Ovary (tissue), 9 donors: ENCODE data around the gene EIF4E1B. TPM values are rescaled to one million over a fixed set of nuclear protein-coding genes. Genes with fewer than 3 reads are reported as not detected.
A peak's percentile ranks its signal among the peaks of the same experiment; 100 is the strongest.

Experiments used
- DNase-seq, 5 donors: peaks; one replicate each; pipeline ENCODE4 v3.0.0-alpha.2; 2019 to 2020
- H3K27ac ChIP-seq, 2 donors: fragments of 200-600 bp; one replicate each; pipeline versions ENCODE4 v1.5.1 to v1.8.0; 2019 to 2022
- H3K27me3 ChIP-seq: fragments of 200-600 bp; one replicate; pipeline ENCODE4 v1.8.0; 2022
- H3K36me3 ChIP-seq: fragments of 200-600 bp; sonication (generic); one replicate; pipeline ENCODE4 v1.5.1; 2019
- H3K4me1 ChIP-seq: one replicate; pipeline ENCODE4 v1.8.1; 2013; ENCODE audit warnings: mild to moderate bottlenecking, moderate library complexity; ENCODE audit not compliant: insufficient read depth
- H3K4me3 ChIP-seq: fragments of 200-600 bp; sonication (generic); one replicate; pipeline ENCODE4 v1.5.1; 2017
- H3K9me3 ChIP-seq, 2 donors: fragments of 200-600 bp in 1 of 2; sonication (generic) in 1 of 2; one replicate each; pipeline versions ENCODE4 v1.5.1 to v1.8.1; 2013 to 2019; ENCODE audit warnings: mild to moderate bottlenecking in 1 of 2, moderate library complexity in 1 of 2
- EP300 ChIP-seq: sonication (generic); formaldehyde crosslinking; IDR thresholded peaks from one replicate; pipeline ENCODE4 v1.6.1; 2017; ENCODE audit warnings: antibody characterized with exemption
- POLR2A ChIP-seq: fragments of 450-650 bp; IDR thresholded peaks from one replicate; pipeline ENCODE4 v1.6.1; 2017; ENCODE audit warnings: antibody characterized with exemption, mild to moderate bottlenecking, moderate library complexity
- WGBS, 3 donors: extraction: QIAGEN DNeasy Blood & Tissue Kit in 1 of 3; methylation state at CpG; one replicate each; pipeline versions ENCODE4 v1.1.5 to v1.1.7; 2013 to 2017; 5-methylcytosine and 5-hydroxymethylcytosine counted together
- intact Hi-C, 4 donors: fragments of 100-400 bp; cut with DNase I; formaldehyde crosslinking; loops; one replicate each; pipeline versions ENCODE4 v1.11.0 to v1.15.1; 2022 to 2023
- polyA plus RNA-seq, 2 donors: library from polyadenylated mRNA; stranded (reverse); fragments of 200-250 nt in 1 of 2; fragments of 350-450 nt in 1 of 2; fragmentation: Illumina TruSeq in 1 of 2; extraction: RNeasy Lipid Tissue Mini Kit (QIAGEN cat#74804) in 1 of 2; gene quantifications; one replicate each; pipeline ENCODE4 v1.2.3, GENCODE V29; 2013 to 2014
- total RNA-seq, 7 donors: library from RNA; depleted of rRNA in 2 of 7; stranded (reverse); fragments of >200 nt in 2 of 7; fragmentation: NEBNext Ultra II Directional in 3 of 7; extraction: Animal tissue kit (Norgen Biotek cat#: 25700) in 3 of 7; gene quantifications; one replicate each; pipeline versions ENCODE4 v1.1.0 to v1.2.4, GENCODE V29; 2016 to 2023
- TF ChIP-seq, protein P1 (sequence below), 3 donors: fragments of 450-650 bp in 2 of 3; fragments of 200-600 bp in 1 of 3; IDR thresholded peaks; one replicate each; pipeline versions ENCODE4 v1.5.1 to v1.8.0; 2016 to 2022; ENCODE audit warnings: antibody characterized with exemption in 3 of 3, mild to moderate bottlenecking in 1 of 3
- donor health status: DM: no; HTN: no; CAD: no; lungs with moderate emphysema.
- donor health status: DM: no; HTN: no; CAD: no.
- donor health status: Bipolar disorder and iron deficiency.
- donor health status: DM: yes; HTN: yes; CAD: no.
- donor health status: DM: no; HTN: no; CAD: no.
- donor health status: DM: yes; HTN: yes; CAD: no.

EIF4E1B gene
- total and polyA plus RNA-seq, 9 donors: 0.61 TPM; not detected in 8

DNA sequence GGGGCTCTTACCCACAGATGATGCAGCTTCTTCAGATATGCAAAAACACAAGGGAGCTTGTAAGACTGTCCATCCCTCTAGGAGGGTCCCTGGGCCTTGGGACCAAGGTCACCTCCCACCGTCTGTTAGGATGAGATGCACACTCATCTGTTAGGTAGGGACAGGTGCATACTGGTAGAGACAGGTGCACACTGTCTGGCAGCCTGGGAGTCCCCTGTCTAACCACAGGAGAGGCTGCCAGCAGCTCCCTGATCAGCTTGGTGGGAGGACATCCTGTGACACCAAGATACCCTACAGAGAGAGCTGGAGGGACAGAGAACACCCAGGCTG, 30.0 kb downstream of the EIF4E1B start:
- Histone ChIP-seq H3K9me3 (no peaks in the 10 kb centered on the region), H3K36me3 (no peaks in the 10 kb centered on the region), H3K4me1 (peaks cover 9% of the 10 kb centered on the region), H3K27ac (no peak overlapping the region), H3K27me3 (no peaks in the 10 kb centered on the region), H3K4me3 (no peak overlapping the region)
- no peak for DNase-seq
- intact Hi-C loops: loop anchor here in 1 of 4 donors (5.0 to 10.0 kb wide), 2 partner anchors 294 to 452 kb away; no protein-coding TSS in a partner anchor
- TF ChIP-seq POLR2A: no peak
- TF ChIP-seq, protein P1, sequence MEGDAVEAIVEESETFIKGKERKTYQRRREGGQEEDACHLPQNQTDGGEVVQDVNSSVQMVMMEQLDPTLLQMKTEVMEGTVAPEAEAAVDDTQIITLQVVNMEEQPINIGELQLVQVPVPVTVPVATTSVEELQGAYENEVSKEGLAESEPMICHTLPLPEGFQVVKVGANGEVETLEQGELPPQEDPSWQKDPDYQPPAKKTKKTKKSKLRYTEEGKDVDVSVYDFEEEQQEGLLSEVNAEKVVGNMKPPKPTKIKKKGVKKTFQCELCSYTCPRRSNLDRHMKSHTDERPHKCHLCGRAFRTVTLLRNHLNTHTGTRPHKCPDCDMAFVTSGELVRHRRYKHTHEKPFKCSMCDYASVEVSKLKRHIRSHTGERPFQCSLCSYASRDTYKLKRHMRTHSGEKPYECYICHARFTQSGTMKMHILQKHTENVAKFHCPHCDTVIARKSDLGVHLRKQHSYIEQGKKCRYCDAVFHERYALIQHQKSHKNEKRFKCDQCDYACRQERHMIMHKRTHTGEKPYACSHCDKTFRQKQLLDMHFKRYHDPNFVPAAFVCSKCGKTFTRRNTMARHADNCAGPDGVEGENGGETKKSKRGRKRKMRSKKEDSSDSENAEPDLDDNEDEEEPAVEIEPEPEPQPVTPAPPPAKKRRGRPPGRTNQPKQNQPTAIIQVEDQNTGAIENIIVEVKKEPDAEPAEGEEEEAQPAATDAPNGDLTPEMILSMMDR (IDR thresholded peaks at IDR 0.05): no peak
- TF ChIP-seq EP300: no peak
- WGBS, 3 donors: 12 to 31% (median 13%) methylated on average over 1 of the region's 1 CpG

DNA sequence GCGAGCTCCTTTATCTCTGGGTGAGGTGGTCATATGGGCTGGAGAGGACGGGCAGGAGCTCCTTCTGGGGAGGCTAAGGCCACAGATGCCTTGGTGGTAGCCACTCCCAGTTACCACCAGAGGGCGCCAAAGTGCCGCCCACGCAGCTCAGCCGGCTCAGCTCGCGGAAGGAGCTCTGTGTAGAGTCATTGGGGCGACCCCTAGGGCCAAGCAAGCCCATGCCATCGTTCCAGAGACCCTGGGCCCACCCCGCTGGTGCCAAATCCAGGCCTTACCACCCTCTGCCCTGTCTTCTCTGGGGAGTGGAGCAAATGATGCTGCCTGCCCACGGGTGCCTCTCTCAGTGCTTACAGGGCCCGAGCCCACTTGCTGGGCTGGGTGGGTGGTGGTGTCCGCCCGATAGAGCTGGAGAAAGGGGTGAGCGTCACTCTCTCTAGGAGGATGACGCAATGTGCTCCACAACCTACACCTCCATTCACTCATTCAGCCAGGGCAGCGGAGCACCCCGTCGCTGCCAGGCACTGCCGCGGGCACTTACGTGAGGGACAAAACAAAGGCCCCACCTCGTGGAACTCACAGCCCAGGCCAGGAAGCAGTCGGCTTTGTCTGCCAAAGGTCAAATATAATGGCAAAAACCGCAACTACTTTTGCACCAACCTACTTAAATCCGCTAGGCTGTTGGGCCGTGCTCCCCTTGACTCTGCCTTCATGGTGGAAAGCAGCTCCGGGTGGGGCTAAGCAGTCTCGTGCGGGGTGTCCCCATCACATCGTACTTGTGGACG, 30.6 kb downstream of the EIF4E1B start:
- no peaks in the 10 kb centered on the region for H3K9me3 ChIP-seq
- no peaks in the 10 kb centered on the region for H3K27me3 ChIP-seq
- DNase-seq: peak; percentile 63 to 84 (median 78)
- no peak for TF ChIP-seq EP300
- TF ChIP-seq, protein P1 (IDR thresholded peaks at IDR 0.05): peak; percentile 75 to 94 (median 77)
- no peak for TF ChIP-seq POLR2A
- peaks cover 9% of the 10 kb centered on the region for H3K4me1 ChIP-seq
- WGBS, 3 donors: 48 to 51% (median 50%) methylated on average over 33 of the region's 33 CpGs
- intact Hi-C loops: loop anchor here in 1 of 4 donors (5.0 to 10.0 kb wide), 2 partner anchors 294 to 451 kb away; no protein-coding TSS in a partner anchor
- no peak overlapping the region for H3K4me3 ChIP-seq
- no peaks in the 10 kb centered on the region for H3K36me3 ChIP-seq
- H3K27ac ChIP-seq: no peak overlapping the region

DNA sequence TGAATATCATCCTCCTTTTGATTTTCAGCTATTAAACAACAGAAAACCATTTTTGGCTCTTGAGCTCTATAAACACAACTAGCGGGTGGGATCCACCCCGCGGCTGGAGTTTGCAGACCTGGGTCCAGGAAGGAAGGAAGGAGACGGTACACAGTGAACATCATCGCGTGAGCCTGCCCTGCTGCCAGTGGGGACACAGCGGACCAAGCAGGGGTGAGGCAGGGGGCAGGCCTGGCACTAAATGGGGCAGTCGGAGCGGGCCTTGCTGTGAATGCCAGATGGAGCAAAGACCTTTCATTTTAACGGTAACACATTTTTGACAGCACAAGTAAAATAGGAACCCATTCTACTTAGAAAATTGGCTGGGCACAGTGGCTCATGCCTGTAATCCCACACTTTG, 31.2 kb downstream of the EIF4E1B start:
- TF ChIP-seq EP300: no peak
- TF ChIP-seq, protein P1 (IDR thresholded peaks at IDR 0.05): no peak
- no peak for TF ChIP-seq POLR2A
- no peak overlapping the region for H3K27ac ChIP-seq
- H3K9me3 ChIP-seq: no peaks in the 10 kb centered on the region
- peaks cover 9% of the 10 kb centered on the region for H3K4me1 ChIP-seq
- H3K4me3 ChIP-seq: no peak overlapping the region
- no peaks in the 10 kb centered on the region for H3K36me3 ChIP-seq
- H3K27me3 ChIP-seq: no peaks in the 10 kb centered on the region
- WGBS, 3 donors: 80 to 88% (median 85%) methylated on average over 10 of the region's 10 CpGs
- DNase-seq: no peak
- intact Hi-C loops: loop anchor here in 1 of 4 donors (5.0 to 10.0 kb wide), 2 partner anchors 293 to 451 kb away; no protein-coding TSS in a partner anchor

DNA sequence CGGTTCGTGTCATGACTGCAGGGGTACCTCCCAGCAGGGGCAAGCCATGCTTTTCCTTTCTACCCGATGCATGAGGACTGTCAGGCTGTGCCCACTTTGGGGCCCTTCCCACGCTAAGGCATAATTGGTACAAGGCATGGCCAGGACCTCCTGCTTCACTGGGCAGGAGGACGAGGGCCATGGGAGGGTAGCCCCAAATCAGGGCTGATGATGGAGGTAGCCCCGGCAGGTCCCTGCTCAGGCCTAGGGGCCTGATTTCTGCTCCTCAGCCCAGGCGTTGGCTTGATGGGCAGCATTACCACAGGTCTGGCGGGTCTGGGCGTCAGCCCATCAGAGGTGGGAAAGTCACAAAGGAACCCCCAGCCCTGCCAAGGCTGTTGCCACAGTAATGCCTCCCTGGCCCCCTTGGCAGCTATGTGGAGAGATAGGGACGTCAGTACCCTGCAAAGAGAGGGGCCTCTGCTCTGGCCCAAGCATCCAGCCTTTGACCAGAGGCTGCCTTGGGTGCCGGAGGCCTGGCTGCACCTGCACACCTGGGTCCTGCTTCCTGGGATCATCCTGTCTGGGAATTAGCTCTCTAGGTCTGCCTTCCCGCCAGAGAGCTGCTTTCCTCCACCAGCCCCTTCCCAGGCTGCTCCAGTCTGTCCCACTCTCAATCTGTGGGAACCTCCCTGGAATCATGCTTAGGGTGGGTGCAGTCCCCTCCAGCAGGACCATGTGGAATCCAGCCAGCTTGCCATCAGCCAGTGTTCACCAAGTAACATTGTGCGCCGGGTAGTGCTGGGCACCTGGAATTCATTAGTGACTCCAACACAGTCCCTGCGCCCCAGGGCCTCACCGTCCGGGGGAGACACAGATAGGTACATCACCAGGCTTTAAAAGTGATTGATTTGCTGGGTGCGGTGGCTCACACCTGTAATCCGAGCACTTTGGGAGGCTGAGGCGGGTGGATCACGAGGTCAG, 32.2 kb downstream of the EIF4E1B start:
- Histone ChIP-seq H3K4me3 (no peak overlapping the region), H3K4me1 (peaks cover 9% of the 10 kb centered on the region), H3K27me3 (no peaks in the 10 kb centered on the region), H3K27ac (no peak overlapping the region), H3K36me3 (no peaks in the 10 kb centered on the region), H3K9me3 (no peaks in the 10 kb centered on the region)
- no peak for DNase-seq
- intact Hi-C loops: loop anchor here in 1 of 4 donors (5.0 to 10.0 kb wide), 2 partner anchors 292 to 450 kb away; no protein-coding TSS in a partner anchor
- WGBS, 3 donors: 68 to 74% (median 68%) methylated on average over 21 of the region's 21 CpGs
- TF ChIP-seq, protein P1 (IDR thresholded peaks at IDR 0.05): no peak
- TF ChIP-seq POLR2A: no peak
